WTC11 (cell line): Measurements from ENCODE around the gene B3GAT2.

Experiments used
- ZNF121 ChIP-seq: sonication (generic); formaldehyde crosslinking; IDR thresholded peaks from 2 replicates; pipeline ENCODE4 v1.8.0; 2023; ENCODE audit warnings: missing genetic modification reagents
- TF ChIP-seq, protein P1 (sequence below): fragments of 200-600 bp; IDR thresholded peaks from 2 replicates; pipeline ENCODE4 v1.8.0; 2022; ENCODE audit warnings: antibody characterized with exemption
- TF ChIP-seq, protein P2 (sequence below): sonication (generic); formaldehyde crosslinking; IDR thresholded peaks from 2 replicates; pipeline ENCODE4 v1.8.1; 2023; ENCODE audit warnings: mild to moderate bottlenecking, missing genetic modification reagents, moderate library complexity
- TF ChIP-seq, protein P3 (sequence below): sonication (generic); formaldehyde crosslinking; IDR thresholded peaks from 2 replicates; pipeline ENCODE4 v1.8.1; 2023; ENCODE audit warnings: mild to moderate bottlenecking, missing genetic modification reagents, moderate library complexity
- TF ChIP-seq, protein P4 (sequence below): sonication (generic); formaldehyde crosslinking; conservative IDR thresholded peaks from 2 replicates; pipeline ENCODE4 v1.8.1; 2022; ENCODE audit warnings: mild to moderate bottlenecking, missing genetic modification reagents

DNA sequence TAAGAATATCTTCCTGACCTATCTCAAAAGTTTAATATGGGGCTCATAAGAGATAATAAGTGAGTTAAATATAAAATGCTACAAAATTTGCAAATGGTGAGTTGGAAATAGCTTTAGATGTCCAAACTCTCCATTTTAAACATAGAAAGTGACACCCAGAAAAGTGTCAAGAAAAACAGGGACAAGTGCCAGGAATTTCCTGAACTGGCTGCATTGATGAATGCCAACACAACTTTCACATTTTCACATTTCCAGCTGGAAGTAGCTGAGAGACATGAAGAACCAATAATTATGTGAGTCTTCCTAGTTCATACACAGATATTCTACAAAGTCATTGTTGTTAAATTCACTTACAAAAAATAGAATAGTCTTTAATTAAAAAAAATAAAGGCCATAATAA lies 38.6 kb upstream of the B3GAT2 start:
- no peak for TF ChIP-seq ZNF121 (CRISPR knock-in tag)
- TF ChIP-seq, protein P1, sequence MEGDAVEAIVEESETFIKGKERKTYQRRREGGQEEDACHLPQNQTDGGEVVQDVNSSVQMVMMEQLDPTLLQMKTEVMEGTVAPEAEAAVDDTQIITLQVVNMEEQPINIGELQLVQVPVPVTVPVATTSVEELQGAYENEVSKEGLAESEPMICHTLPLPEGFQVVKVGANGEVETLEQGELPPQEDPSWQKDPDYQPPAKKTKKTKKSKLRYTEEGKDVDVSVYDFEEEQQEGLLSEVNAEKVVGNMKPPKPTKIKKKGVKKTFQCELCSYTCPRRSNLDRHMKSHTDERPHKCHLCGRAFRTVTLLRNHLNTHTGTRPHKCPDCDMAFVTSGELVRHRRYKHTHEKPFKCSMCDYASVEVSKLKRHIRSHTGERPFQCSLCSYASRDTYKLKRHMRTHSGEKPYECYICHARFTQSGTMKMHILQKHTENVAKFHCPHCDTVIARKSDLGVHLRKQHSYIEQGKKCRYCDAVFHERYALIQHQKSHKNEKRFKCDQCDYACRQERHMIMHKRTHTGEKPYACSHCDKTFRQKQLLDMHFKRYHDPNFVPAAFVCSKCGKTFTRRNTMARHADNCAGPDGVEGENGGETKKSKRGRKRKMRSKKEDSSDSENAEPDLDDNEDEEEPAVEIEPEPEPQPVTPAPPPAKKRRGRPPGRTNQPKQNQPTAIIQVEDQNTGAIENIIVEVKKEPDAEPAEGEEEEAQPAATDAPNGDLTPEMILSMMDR, result no peak
- TF ChIP-seq, protein P2, sequence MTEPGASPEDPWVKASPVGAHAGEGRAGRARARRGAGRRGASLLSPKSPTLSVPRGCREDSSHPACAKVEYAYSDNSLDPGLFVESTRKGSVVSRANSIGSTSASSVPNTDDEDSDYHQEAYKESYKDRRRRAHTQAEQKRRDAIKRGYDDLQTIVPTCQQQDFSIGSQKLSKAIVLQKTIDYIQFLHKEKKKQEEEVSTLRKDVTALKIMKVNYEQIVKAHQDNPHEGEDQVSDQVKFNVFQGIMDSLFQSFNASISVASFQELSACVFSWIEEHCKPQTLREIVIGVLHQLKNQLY (CRISPR knock-in tag), result no peak
- TF ChIP-seq, protein P3, sequence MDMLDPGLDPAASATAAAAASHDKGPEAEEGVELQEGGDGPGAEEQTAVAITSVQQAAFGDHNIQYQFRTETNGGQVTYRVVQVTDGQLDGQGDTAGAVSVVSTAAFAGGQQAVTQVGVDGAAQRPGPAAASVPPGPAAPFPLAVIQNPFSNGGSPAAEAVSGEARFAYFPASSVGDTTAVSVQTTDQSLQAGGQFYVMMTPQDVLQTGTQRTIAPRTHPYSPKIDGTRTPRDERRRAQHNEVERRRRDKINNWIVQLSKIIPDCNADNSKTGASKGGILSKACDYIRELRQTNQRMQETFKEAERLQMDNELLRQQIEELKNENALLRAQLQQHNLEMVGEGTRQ (CRISPR knock-in tag), result no peak
- TF ChIP-seq, protein P4, sequence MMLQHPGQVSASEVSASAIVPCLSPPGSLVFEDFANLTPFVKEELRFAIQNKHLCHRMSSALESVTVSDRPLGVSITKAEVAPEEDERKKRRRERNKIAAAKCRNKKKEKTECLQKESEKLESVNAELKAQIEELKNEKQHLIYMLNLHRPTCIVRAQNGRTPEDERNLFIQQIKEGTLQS, result no peak
